Activated CD8-positive, alpha-beta memory T cell treated with anti-CD3 and anti-CD28 coated beads for 24 hours (primary cell): ENCODE data around the gene RIOK2.

Experiments used
- DNase-seq: peaks from one replicate; pipeline ENCODE4 v3.0.0-alpha.2; 2020

RIOK2 gene

DNA sequence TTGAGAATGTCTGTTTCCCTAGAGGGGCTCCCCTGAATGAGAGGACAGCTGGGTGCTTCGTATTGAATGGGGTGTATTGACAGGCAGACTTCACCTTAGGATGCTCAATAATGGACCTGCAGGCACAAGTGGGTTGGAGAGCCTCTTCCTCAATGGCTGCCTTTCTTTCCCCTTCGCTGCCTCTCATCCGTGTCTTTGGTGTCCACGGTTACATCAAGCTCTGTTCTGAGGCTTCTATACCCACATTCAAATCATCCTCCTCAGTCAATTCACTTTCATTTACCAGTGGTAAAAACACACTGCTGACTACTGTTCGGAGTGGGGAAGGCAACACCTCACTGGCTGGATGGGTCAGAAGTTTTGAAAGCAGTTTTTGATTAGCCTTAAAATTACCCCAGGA, 61.2 kb downstream of the RIOK2 start:
- no peak for DNase-seq

GRCh38 chr5:97120195-97120594, 62.9 kb downstream of the RIOK2 start:
- DNase-seq = no peak

GRCh38 chr5:97119007-97119390, 64.0 kb downstream of the RIOK2 start:
- DNase-seq = no peak

DNA sequence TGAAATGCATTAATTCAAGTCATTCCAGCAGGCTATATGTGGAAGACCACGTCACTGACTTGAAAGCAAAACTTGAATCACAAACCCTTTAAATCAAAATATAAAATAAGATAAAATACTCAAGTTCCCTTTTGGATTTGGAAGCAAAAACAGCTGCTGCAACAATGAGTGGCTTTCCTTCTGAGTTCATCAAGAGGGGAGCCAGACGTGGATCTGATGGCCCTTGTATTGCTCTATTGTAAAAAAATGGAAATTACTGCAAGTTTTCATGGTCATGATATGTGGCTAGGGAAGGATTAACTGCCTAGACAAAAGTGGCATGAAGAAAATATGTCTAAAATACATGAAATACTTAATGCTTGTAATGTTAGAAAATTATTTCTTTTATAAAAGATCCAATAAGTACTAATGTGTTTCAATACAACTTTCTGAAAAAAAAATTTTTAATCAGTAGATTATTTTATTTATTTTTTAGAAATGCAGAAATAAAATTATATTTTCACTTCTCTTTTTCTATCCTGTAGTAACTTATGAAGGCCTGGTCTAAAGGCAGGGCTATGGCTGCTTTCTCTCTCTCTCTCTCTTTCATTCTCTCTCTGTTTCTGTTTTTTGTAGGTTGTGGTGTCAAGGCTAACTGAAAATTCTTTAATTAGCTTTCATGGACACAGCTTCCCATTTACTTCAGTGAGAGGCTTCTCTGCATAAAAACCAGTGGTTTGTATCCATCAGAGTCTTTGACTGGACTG, 64.6 kb downstream of the RIOK2 start:
- no peak for DNase-seq

GRCh38 chr5:97115932-97116331, 67.1 kb downstream of the RIOK2 start:
- DNase-seq = no peak

- DNase-seq = no peak
Measured at GRCh38 chr5:97112230-97112629, 70.8 kb downstream of the RIOK2 start.

DNA sequence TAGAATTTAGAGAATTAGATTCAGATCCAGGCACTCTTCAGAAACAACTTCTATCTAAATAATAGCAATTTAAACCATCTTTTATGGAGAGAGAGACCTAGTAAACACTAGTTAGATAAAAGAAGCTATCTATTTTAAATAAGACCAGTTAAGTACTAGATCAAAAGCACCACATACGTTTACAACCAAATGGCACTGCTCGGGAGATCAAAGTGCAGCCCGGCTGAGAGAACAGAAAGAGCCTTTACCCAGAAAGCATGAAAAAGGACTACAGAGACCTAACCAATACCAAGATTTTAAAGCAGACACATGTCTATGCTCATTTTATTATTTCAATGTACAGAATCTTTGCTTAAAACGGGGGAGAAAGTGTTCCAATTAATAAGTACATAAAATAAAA, 71.4 kb downstream of the RIOK2 start:
- no peak for DNase-seq

DNA sequence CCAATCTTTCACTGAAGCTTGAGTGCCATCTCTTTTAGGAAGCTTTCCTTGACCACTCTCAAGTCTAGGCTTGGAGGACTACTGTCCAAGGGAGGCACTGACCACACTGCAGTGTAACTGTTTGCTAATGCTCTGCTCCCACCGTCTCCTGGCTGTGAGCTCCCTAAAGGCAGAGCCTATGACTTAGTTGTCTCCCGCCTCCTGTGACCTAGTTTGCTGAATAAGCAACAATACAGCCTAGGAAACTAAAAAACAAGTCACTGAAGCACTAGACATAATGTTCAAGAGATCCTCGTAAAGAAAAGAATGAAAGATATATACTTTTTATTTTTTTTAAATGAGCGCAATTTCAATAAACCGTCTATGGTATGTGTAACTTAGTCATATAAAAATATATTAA, 72.0 kb downstream of the RIOK2 start:
- DNase-seq = no peak
